SU-DHL-6 (cell line): ENCODE data around the gene SYCE1L.
"Not testable (repeated sequence)": the region's sequence is repeated elsewhere in the genome, so short reads cannot be mapped to it uniquely, and the experiment has no call there.

Experiments used
- H2AFZ ChIP-seq: fragments of 200-600 bp; sonication (generic); 2 replicates; pipeline ENCODE4 v1.6.1; 2014; ENCODE audit warnings: low read depth, mild to moderate bottlenecking, moderate library complexity, mixed read lengths, antibody characterized with exemption, low read length; ENCODE audit not compliant: severe bottlenecking
- H3F3A ChIP-seq: fragments of 200-600 bp; shearing (Covaris generic); 2 replicates; pipeline ENCODE4 v1.6.0; 2016; ENCODE audit warnings: antibody characterized with exemption, mild to moderate bottlenecking; ENCODE audit not compliant: insufficient read depth
- H3K27ac ChIP-seq: fragments of 200-600 bp; sonication (generic); 2 replicates; pipeline ENCODE4 v1.5.1; 2016; ENCODE audit warnings: low read depth, mild to moderate bottlenecking, low read length, moderate library complexity, mixed read lengths
- H3K27me3 ChIP-seq: fragments of 200-600 bp; sonication (generic), shearing (Covaris generic); 2 replicates; pipeline ENCODE4 v1.6.0; 2014; ENCODE audit warnings: mild to moderate bottlenecking, low read length
- H3K36me3 ChIP-seq: fragments of 200-600 bp; sonication (generic); 2 replicates; pipeline ENCODE4 v1.6.1; 2014; ENCODE audit warnings: mild to moderate bottlenecking, low read length, mixed read lengths
- H3K4me2 ChIP-seq: fragments of 300-600, 200-600 bp; shearing (Covaris generic), sonication (generic); 2 replicates; pipeline ENCODE4 v1.6.0; 2014; ENCODE audit warnings: low read length, low read depth, mild to moderate bottlenecking; ENCODE audit not compliant: poor library complexity, severe bottlenecking
- H3K4me3 ChIP-seq: fragments of 200-600 bp; sonication (generic); 2 replicates; pipeline ENCODE4 v1.5.1; 2014; ENCODE audit warnings: antibody characterized with exemption, low read length, mild to moderate bottlenecking, mixed read lengths; ENCODE audit not compliant: insufficient read depth, poor library complexity, severe bottlenecking
- H3K79me2 ChIP-seq: fragments of 200-600 bp; sonication (generic); 2 replicates; pipeline ENCODE4 v1.6.1; 2014; ENCODE audit warnings: mild to moderate bottlenecking, low read length, moderate library complexity; ENCODE audit not compliant: insufficient read depth
- H3K9ac ChIP-seq: fragments of 200-600 bp; sonication (generic); 2 replicates; pipeline ENCODE4 v1.7.0; 2014; ENCODE audit warnings: mild to moderate bottlenecking, low read length
- H3K9me2 ChIP-seq: fragments of 200-600 bp; sonication (generic); replicated peaks from 2 replicates; pipeline ENCODE4 v1.6.1; 2014; ENCODE audit warnings: low read length; ENCODE audit not compliant: insufficient read depth
- H3K9me3 ChIP-seq: fragments of 200-600 bp; sonication (generic); 2 replicates; pipeline ENCODE4 v1.6.1; 2014; ENCODE audit warnings: low read length, mixed read lengths; ENCODE audit not compliant: insufficient read depth
- H4K20me1 ChIP-seq: fragments of 200-600 bp; sonication (generic); 2 replicates; pipeline ENCODE4 v1.6.1; 2014; ENCODE audit warnings: low read depth, mild to moderate bottlenecking, antibody characterized with exemption, low read length, moderate library complexity, mixed read lengths
- CTCF ChIP-seq: fragments of 200-600 bp; sonication (generic); IDR thresholded peaks from one replicate; pipeline ENCODE4 v1.5.1; 2017; ENCODE audit warnings: antibody characterized with exemption, mild to moderate bottlenecking, low read length, moderate library complexity; ENCODE audit not compliant: insufficient read depth, poor library complexity, severe bottlenecking
- EZH2phosphoT487 ChIP-seq: fragments of 200-600 bp; sonication (generic), shearing (Covaris generic); conservative IDR thresholded peaks from 2 replicates; pipeline ENCODE4 v1.6.1; 2018; ENCODE audit warnings: mild to moderate bottlenecking, antibody characterized with exemption, low read length, moderate library complexity, mixed read lengths

Gene SYCE1L

GRCh38 chr16:77172951-77173350 lies 26.3 kb upstream of the SYCE1L start:
- Histone ChIP-seq H3K79me2 (no peaks in the 10 kb centered on the region), H3K4me2 (no peak overlapping the region), H3K36me3 (no peaks in the 10 kb centered on the region), H3K27me3 (no peaks in the 10 kb centered on the region), H2AFZ (no peak overlapping the region), H3K27ac (no peak overlapping the region), H3K9me3 (no peaks in the 10 kb centered on the region), H3F3A (no peaks in the 10 kb centered on the region), H4K20me1 (no peaks in the 10 kb centered on the region), H3K4me3 (no peak overlapping the region), H3K9me2 (no peaks in the 10 kb centered on the region), H3K9ac (no peak overlapping the region)
- TF ChIP-seq CTCF (no peak), EZH2phosphoT487 (no peak)

GRCh38 chr16:77183137-77183536 lies 16.1 kb upstream of the SYCE1L start:
- Histone ChIP-seq H3K9me3 (no peaks in the 10 kb centered on the region), H3K4me3 (no peak overlapping the region), H3K36me3 (no peaks in the 10 kb centered on the region), H3K27me3 (no peaks in the 10 kb centered on the region), H2AFZ (no peak overlapping the region), H3K9me2 (no peaks in the 10 kb centered on the region), H3K79me2 (no peaks in the 10 kb centered on the region), H3K9ac (no peak overlapping the region), H3K4me2 (no peak overlapping the region), H4K20me1 (no peaks in the 10 kb centered on the region), H3K27ac (no peak overlapping the region), H3F3A (no peaks in the 10 kb centered on the region)
- TF ChIP-seq CTCF, result no peak

GRCh38 chr16:77186298-77186697 lies 12.9 kb upstream of the SYCE1L start:
- H3K27ac ChIP-seq, H3K4me2 ChIP-seq, H3K9ac ChIP-seq, H3K79me2 ChIP-seq, H3F3A ChIP-seq, H3K4me3 ChIP-seq, H2AFZ ChIP-seq, H3K27me3 ChIP-seq, H3K9me2 ChIP-seq, H3K9me3 ChIP-seq, H3K36me3 ChIP-seq, H4K20me1 ChIP-seq: not testable (repeated sequence)

- no peak for TF ChIP-seq EZH2phosphoT487
- no peak for TF ChIP-seq CTCF
- Histone ChIP-seq H3K9me3 (no peaks in the 10 kb centered on the region), H3K9ac (peak overlapping the region; percentile 91), H3K27ac (peak overlapping the region; percentile 97), H2AFZ (peak overlapping the region; percentile 89), H3K79me2 (peaks cover 33% of the 10 kb centered on the region), H3K4me3 (peak overlapping the region; percentile 97), H3K27me3 (no peaks in the 10 kb centered on the region), H3F3A (peaks cover 11% of the 10 kb centered on the region), H3K36me3 (0 out of 2 replicates have a peak, but pooled peaks cover 6% of the 10 kb centered on the region), H3K4me2 (peak overlapping the region; percentile 97), H4K20me1 (peaks cover 4% of the 10 kb centered on the region; the same call in 1 of the 2 replicates), H3K9me2 (no peaks in the 10 kb centered on the region)
Observed at GRCh38 chr16:77190190-77190477, 9.1 kb upstream of the SYCE1L start.
